Motor neuron (in vitro differentiated cells): ENCODE data around the gene ANKFY1. TPM values are rescaled to one million over a fixed set of nuclear protein-coding genes. Genes with fewer than 3 reads are reported as not detected.
A peak's percentile ranks its signal among the peaks of the same experiment; 100 is the strongest.

ENCODE experiments used
- ATAC-seq, 8 experiments: fragments of 200-7000 bp; cut with Tn5 transposase; replicated peaks in 6 of 8; 2 replicates each; pipeline ENCODE4 v1.8.0; 2021; ENCODE audit warnings: mild to moderate bottlenecking in 8 of 8, moderate library complexity in 8 of 8
- H3K27ac ChIP-seq, 2 donors: fragments of 250-450 bp; sonication (Bioruptor Pico); 2 replicates each; pipeline ENCODE4 v1.9.0; 2021; ENCODE audit warnings: antibody characterized with exemption in 2 of 2, mild to moderate bottlenecking in 2 of 2, moderate library complexity in 1 of 2
- H3K4me1 ChIP-seq, 2 donors: fragments of 250-450 bp; sonication (Bioruptor Pico); replicated peaks in 1 of 2; 2 replicates each; pipeline ENCODE4 v1.6.1; 2021; ENCODE audit warnings: antibody characterized with exemption in 2 of 2, mild to moderate bottlenecking in 2 of 2, moderate library complexity in 1 of 2
- H3K4me3 ChIP-seq, 5 donors: fragments of 250-450 bp; sonication (Bioruptor Pico); 2 replicates each; pipeline ENCODE4 v1.9.0; 2021; ENCODE audit warnings: antibody characterized with exemption in 5 of 5, mild to moderate bottlenecking in 5 of 5, moderate library complexity in 4 of 5
- WGBS, 10 experiments: fragments of 450-650 bp; shearing (Covaris generic); methylation state at CpG; one replicate each; pipeline ENCODE4 v1.0.0; 2022; 5-methylcytosine and 5-hydroxymethylcytosine counted together
- in situ Hi-C, 9 experiments: fragments of 400-800 bp; cut with MboI; loops; one replicate each; pipeline ENCODE4 v1.15.0; 2021; ENCODE audit warnings: low sequenced_read_pairs in 9 of 9, low pct_unique_long_range_greater_than_20kb in 2 of 9; ENCODE audit not compliant: unreplicated experiment in 9 of 9
- total RNA-seq, 8 experiments: library from RNA; unstranded; fragments of 300-600 nt; gene quantifications; 2 replicates each; pipeline versions ENCODE4 v1.2.3 to v1.2.4, GENCODE V29; 2022

Gene ANKFY1
- total RNA-seq, 8 experiments from 2014 or later, result 17.0 to 49.1 (median 25.4) TPM

DNA sequence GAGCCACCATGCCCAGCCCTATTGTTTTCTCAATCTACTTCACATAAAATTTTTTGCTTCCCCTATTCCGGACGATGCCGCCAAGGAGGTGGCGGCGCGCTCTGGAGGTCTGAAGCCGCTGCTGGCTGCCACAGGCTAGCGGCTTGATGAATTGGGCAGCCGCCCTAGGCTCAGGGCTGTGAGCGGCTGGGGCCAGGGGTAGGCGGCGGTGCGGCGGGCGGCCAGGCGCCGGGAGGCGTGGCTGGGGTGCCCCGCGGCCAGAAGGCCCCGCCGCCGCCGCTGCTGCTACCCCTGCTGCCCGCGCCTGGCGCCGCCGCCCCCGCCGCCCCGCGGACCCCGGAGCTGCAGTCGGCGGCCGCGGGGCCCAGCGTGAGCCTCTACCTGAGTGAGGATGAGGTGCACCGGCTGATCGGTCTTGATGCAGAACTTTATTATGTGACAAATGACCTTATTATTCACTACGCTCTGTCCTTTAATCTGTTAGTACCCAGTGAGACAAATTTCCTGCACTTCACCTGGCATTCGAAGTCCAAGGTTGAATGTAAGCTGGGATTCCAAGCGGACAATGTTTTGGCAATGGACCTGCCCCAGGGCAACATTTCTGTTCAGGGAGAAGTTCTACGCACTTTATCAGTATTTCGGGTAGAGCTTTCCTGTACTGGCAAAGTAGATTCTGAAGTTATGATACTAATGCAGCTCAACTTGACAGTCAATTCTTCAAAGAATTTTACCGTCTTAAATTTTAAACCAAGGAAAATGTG, 41.7 kb downstream of the ANKFY1 start:
- Histone ChIP-seq H3K4me1 (no peaks in the 10 kb centered on the region), H3K4me3 (no peak overlapping the region), H3K27ac (no peak overlapping the region)
- in situ Hi-C loops, result loop anchor here in 3 of 9 experiments (25.0 kb wide), 1 partner anchor 190 kb away; no protein-coding TSS in a partner anchor
- ATAC-seq, result no peak
- whole genome bisulfite sequencing, 10 experiments, result 91 to 100% (median 100%) methylated on average over 1 to 11 of the region's 47 CpGs; no CpG with 5 or more reads in 1 of the 10 experiments

DNA sequence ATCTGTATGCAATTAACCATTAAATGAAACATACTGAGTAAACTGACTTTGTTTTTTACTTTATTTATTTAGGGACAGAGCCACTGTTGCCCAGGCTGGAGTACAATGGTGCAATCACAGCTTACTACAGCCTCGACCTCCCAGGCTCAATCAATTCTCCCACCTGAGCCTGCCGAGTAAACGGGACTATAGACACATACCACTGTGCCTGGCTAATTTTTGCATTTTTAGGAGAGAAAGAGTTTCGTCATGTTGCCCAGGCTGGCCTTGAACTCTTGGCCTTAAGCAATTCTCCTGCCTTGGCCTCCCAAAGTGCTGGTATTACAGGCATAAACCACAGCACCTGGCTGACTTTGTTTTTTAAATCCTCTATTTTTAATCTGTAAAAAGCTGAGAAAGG, 42.6 kb downstream of the ANKFY1 start:
- H3K4me1 ChIP-seq, result no peaks in the 10 kb centered on the region
- H3K4me3 ChIP-seq, result no peak overlapping the region
- ATAC-seq, result no peak
- in situ Hi-C loops, result loop anchor here in 3 of 9 experiments (25.0 kb wide), 1 partner anchor 191 kb away; no protein-coding TSS in a partner anchor
- WGBS, 10 experiments, result 65 to 100% (median 85%) methylated on average over 1 to 4 of the region's 4 CpGs
- no peak overlapping the region for H3K27ac ChIP-seq

DNA sequence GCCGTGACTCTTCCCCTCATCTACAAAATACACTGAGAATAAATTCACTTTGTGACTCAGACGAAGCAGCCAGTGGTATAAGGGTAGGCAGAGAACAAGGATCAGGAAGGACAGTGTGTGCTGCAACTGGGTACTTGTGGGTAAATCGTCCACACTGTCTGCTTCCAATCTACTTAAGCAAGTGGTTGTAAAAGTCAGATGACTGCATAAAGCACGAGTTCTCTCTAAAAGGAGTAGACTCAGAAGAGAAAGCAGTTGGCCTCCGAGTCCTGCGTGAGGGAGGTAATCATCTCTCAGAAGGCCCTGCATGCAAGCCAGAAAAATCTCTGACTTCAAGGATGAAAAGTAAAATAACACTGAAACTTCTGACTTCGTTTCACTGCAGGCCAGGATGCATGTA, 43.1 kb downstream of the ANKFY1 start:
- peaks cover 0 to 2% of the 10 kb centered on the region in 2 donors for H3K4me1 ChIP-seq
- 0 to 91% (median 70%) methylated on average over 2 to 7 of the region's 7 CpGs; no CpG with 5 or more reads in 1 of the 10 experiments for whole genome bisulfite sequencing, 10 experiments
- H3K27ac ChIP-seq, result no peak overlapping the region
- no peak for ATAC-seq
- in situ Hi-C loops, result loop anchor here in 3 of 9 experiments (25.0 kb wide), 1 partner anchor 192 kb away; no protein-coding TSS in a partner anchor
- no peak overlapping the region for H3K4me3 ChIP-seq

- no peak overlapping the region for H3K4me3 ChIP-seq
- peaks cover 0 to 4% of the 10 kb centered on the region in 2 donors for H3K4me1 ChIP-seq
- 82 to 100% (median 90%) methylated on average over 1 to 2 of the region's 3 CpGs; no CpG with 5 or more reads in 3 of the 10 experiments for WGBS, 10 experiments
- in situ Hi-C loops, result loop anchor here in 5 of 9 experiments (10.0 to 25.0 kb wide), 2 partner anchors 193 to 196 kb away; no protein-coding TSS in a partner anchor
- no peak for ATAC-seq
- H3K27ac ChIP-seq, result no peak overlapping the region
Observed at GRCh38 chr17:4219241-4219640, 44.5 kb downstream of the ANKFY1 start.

- H3K27ac ChIP-seq, result peak overlapping the region in 1 of 2 donors; percentile 33
- H3K4me1 ChIP-seq, result peaks cover 0 to 4% of the 10 kb centered on the region in 2 donors
- 11 to 100% (median 56%) methylated on average over 1 to 6 of the region's 6 CpGs; no CpG with 5 or more reads in 2 of the 10 experiments for WGBS, 10 experiments
- peak in 5 of 8 experiments; percentile 88 to 95 (median 95) for ATAC-seq
- no peak overlapping the region for H3K4me3 ChIP-seq
- in situ Hi-C loops, result loop anchor here in 5 of 9 experiments (10.0 to 25.0 kb wide), 2 partner anchors 196 to 199 kb away; no protein-coding TSS in a partner anchor
Observed at GRCh38 chr17:4215882-4216570, 47.8 kb downstream of the ANKFY1 start.

DNA sequence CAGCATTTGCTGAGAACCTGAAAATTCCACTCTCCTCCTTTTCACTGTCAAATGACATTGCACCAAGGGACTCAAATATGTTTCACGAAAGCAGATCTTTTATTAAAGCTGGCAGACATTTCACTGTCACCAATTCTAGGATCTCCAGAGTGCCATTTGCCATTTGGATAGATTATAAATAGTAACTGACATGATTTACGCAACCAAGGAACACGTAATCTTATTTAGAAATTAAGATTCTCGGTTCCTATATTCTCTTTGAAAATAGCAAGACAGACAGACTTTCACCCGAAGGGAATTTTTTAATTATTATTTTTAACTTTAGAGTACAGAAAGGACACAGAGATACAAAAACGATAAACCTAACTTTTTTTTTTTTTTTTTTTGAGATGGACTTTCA, 49.6 kb downstream of the ANKFY1 start:
- ATAC-seq, result no peak
- Histone ChIP-seq H3K27ac (no peak overlapping the region), H3K4me1 (peaks cover 0 to 4% of the 10 kb centered on the region in 2 donors), H3K4me3 (no peak overlapping the region)
- 89 to 100% (median 95%) methylated on average over 2 to 6 of the region's 6 CpGs for WGBS, 10 experiments
- in situ Hi-C loops, result loop anchor here in 5 of 9 experiments (10.0 to 25.0 kb wide), 2 partner anchors 198 to 201 kb away; no protein-coding TSS in a partner anchor

- no peak for ATAC-seq
- WGBS, 10 experiments, result 72 to 100% (median 93%) methylated on average over 2 to 7 of the region's 7 CpGs; no CpG with 5 or more reads in 2 of the 10 experiments
- H3K27ac ChIP-seq, result no peak overlapping the region
- no peaks in the 10 kb centered on the region for H3K4me1 ChIP-seq
- in situ Hi-C loops, result loop anchor here in 6 of 9 experiments (10.0 to 25.0 kb wide), 2 partner anchors 203 to 205 kb away; no protein-coding TSS in a partner anchor
- H3K4me3 ChIP-seq, result no peak overlapping the region
Observed at GRCh38 chr17:4209611-4210010, 54.2 kb downstream of the ANKFY1 start.

DNA sequence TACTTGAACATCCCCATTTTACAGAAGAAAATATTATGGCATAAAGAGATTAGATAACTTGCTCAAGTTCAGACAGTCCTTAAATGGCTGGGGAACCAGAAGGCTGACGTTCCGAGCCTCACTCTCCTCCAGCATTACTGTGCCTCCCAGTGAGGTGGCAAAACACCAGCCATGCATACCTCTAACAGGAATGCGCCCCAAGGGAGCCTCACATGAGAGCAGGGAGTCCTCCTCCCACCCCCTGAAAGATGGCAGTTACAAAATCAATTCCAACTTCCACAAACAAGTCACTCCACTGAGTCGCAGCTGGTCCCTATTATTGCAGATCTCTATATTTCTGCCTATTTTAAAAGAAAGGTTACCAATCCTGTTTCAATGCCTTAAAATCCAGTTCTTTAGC, 55.5 kb downstream of the ANKFY1 start:
- 80 to 100% (median 93%) methylated on average over 1 to 4 of the region's 4 CpGs; no CpG with 5 or more reads in 4 of the 10 experiments for WGBS, 10 experiments
- in situ Hi-C loops, result loop anchor here in 4 of 9 experiments (10.0 to 25.0 kb wide), 2 partner anchors 204 to 207 kb away; no protein-coding TSS in a partner anchor
- no peaks in the 10 kb centered on the region for H3K4me1 ChIP-seq
- no peak overlapping the region for H3K4me3 ChIP-seq
- ATAC-seq, result peak in 1 of 8 experiments; percentile 25
- no peak overlapping the region for H3K27ac ChIP-seq

GRCh38 chr17:4206962-4207361, 56.8 kb downstream of the ANKFY1 start:
- Histone ChIP-seq H3K4me1 (no peaks in the 10 kb centered on the region), H3K4me3 (no peak overlapping the region), H3K27ac (no peak overlapping the region)
- ATAC-seq, result no peak
- in situ Hi-C loops, result loop anchor here in 4 of 9 experiments (10.0 to 25.0 kb wide), 2 partner anchors 205 to 208 kb away; no protein-coding TSS in a partner anchor
- WGBS, 10 experiments, result 73 to 100% (median 97%) methylated on average over 1 to 4 of the region's 10 CpGs; no CpG with 5 or more reads in 7 of the 10 experiments

GRCh38 chr17:4205917-4206316, 57.9 kb downstream of the ANKFY1 start:
- no peak for ATAC-seq
- WGBS, 10 experiments, result 0 to 70% (median 50%) methylated on average over 1 to 4 of the region's 4 CpGs; no CpG with 5 or more reads in 2 of the 10 experiments
- Histone ChIP-seq H3K4me3 (no peak overlapping the region), H3K27ac (no peak overlapping the region), H3K4me1 (no peaks in the 10 kb centered on the region)
- in situ Hi-C loops, result loop anchor here in 4 of 9 experiments (10.0 to 25.0 kb wide), 2 partner anchors 206 to 209 kb away; no protein-coding TSS in a partner anchor

- Histone ChIP-seq H3K27ac (no peak overlapping the region), H3K4me1 (no peaks in the 10 kb centered on the region), H3K4me3 (no peak overlapping the region)
- in situ Hi-C loops, result loop anchor here in 4 of 9 experiments (10.0 to 25.0 kb wide), 2 partner anchors 208 to 210 kb away; no protein-coding TSS in a partner anchor
- ATAC-seq, result no peak
- WGBS, 10 experiments, result 20 to 100% (median 86%) methylated on average over 1 to 6 of the region's 6 CpGs
Observed at GRCh38 chr17:4204710-4205173, 59.0 kb downstream of the ANKFY1 start.

DNA sequence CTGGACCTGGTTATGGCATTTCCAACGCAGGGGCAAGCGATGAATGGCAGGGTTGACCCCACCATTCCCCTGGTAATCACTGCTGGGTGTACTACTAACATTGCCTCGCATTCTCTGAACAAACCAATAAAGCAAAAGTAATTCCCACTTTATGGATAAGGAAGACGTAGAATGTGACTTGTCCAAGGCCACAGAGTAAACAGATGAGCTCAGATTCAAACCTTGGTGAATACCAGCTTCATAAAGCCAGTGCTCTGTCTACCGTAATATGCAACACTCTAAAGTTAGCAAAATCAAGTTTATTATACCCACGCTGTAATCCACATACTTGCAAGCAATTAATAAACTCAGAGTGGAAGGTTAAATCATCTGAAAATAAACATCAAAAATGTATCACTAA, 59.6 kb downstream of the ANKFY1 start:
- WGBS, 10 experiments, result 43 to 100% (median 92%) methylated on average over 1 to 5 of the region's 6 CpGs
- ATAC-seq, result no peak
- in situ Hi-C loops, result loop anchor here in 4 of 9 experiments (10.0 to 25.0 kb wide), 2 partner anchors 208 to 211 kb away; no protein-coding TSS in a partner anchor
- no peak overlapping the region for H3K27ac ChIP-seq
- no peak overlapping the region for H3K4me3 ChIP-seq
- H3K4me1 ChIP-seq, result no peaks in the 10 kb centered on the region
